ENCODE measurements around the gene ATP8B1.

- no peak for TF ChIP-seq EZH2 (IDR thresholded peaks at IDR 0.05; ENCODE audit: low read length, unreplicated experiment)
- no peak for TF ChIP-seq CTCF (conservative IDR thresholded peaks at IDR 0.05; ENCODE audit: low read depth, low read length)
Observed at GRCh38 chr18:57728941-57729511, 74.1 kb downstream of the ATP8B1 start.
